Activated CD4-positive, alpha-beta T cell treated with anti-CD3 and anti-CD28 coated beads, Interleukin-2, Interleukin-4, amounts not matched to agents 100 ng/mL and 50 ng/mL, durations not matched to agents 16 hours and 8 hours (primary cell): ENCODE measurements around the gene NTF3.

Experiments used
- DNase-seq: peaks from one replicate; pipeline ENCODE4 v3.0.0-alpha.2; 2020; ENCODE audit warnings: low spot score

The NTF3 gene

GRCh38 chr12:5489017-5489416 is 57.1 kb downstream of the NTF3 start:
- no peak for DNase-seq

- no peak for DNase-seq
These were observed 58.0 kb downstream of the NTF3 start for GRCh38 chr12:5489760-5490406.

GRCh38 chr12:5492562-5492961 is 60.7 kb downstream of the NTF3 start:
- DNase-seq: no peak

- DNase-seq: no peak
These were observed 61.1 kb downstream of the NTF3 start for GRCh38 chr12:5493018-5493417.

- no peak for DNase-seq
These were observed 62.4 kb downstream of the NTF3 start for GRCh38 chr12:5494343-5494742.

GRCh38 chr12:5497329-5498053 is 65.6 kb downstream of the NTF3 start:
- no peak for DNase-seq

- DNase-seq: no peak
These were observed 66.2 kb downstream of the NTF3 start for GRCh38 chr12:5498076-5498475.

- DNase-seq: no peak
These were observed 66.9 kb downstream of the NTF3 start for GRCh38 chr12:5498806-5499205.

GRCh38 chr12:5499566-5500330 is 67.8 kb downstream of the NTF3 start:
- DNase-seq: no peak

- DNase-seq: no peak
These were observed 68.4 kb downstream of the NTF3 start for GRCh38 chr12:5500331-5500659.

GRCh38 chr12:5503774-5504173 is 71.9 kb downstream of the NTF3 start:
- no peak for DNase-seq

GRCh38 chr12:5505116-5505515 is 73.2 kb downstream of the NTF3 start:
- no peak for DNase-seq

GRCh38 chr12:5505751-5506150 is 73.8 kb downstream of the NTF3 start:
- DNase-seq: no peak

GRCh38 chr12:5506295-5506694 is 74.4 kb downstream of the NTF3 start:
- DNase-seq: no peak

- DNase-seq: no peak
These were observed 74.9 kb downstream of the NTF3 start for GRCh38 chr12:5506821-5507231.

- DNase-seq: no peak
These were observed 75.6 kb downstream of the NTF3 start for GRCh38 chr12:5507401-5507935.

GRCh38 chr12:5507944-5508343 is 76.0 kb downstream of the NTF3 start:
- DNase-seq: no peak

- DNase-seq: no peak
These were observed 77.2 kb downstream of the NTF3 start for GRCh38 chr12:5509102-5509501.

- no peak for DNase-seq
These were observed 77.6 kb downstream of the NTF3 start for GRCh38 chr12:5509557-5509956.

- no peak for DNase-seq
These were observed 78.4 kb downstream of the NTF3 start for GRCh38 chr12:5510251-5510805.

GRCh38 chr12:5511256-5511643 is 79.3 kb downstream of the NTF3 start:
- DNase-seq: no peak
